ENCODE measurements around the gene TAF9B. TPM values are rescaled to one million over a fixed set of nuclear protein-coding genes. Genes with fewer than 3 reads are reported as not detected.
"Not testable (repeated sequence)": the region's sequence is repeated elsewhere in the genome, so short reads cannot be mapped to it uniquely, and the experiment has no call there.

Gene TAF9B
- polyA plus RNA-seq, 1 donor (not counting 4 experiments of a cell fraction or from before 2014, with no cell fraction given): 20.4 TPM

- FAIRE-seq: no peak
- TF ChIP-seq EZH2 (IDR thresholded peaks at IDR 0.05; ENCODE audit: low read length): no peak
- H2AFZ ChIP-seq (ENCODE audit: control insufficient read depth, low read length): no peak overlapping the region
- no peak overlapping the region for H3K9ac ChIP-seq (ENCODE audit: control insufficient read depth, extremely low read depth, insufficient read depth, low read length)
- no peak overlapping the region for H3K27ac ChIP-seq (ENCODE audit: control insufficient read depth, insufficient read depth, low read length)
- peaks cover 11% of the 10 kb centered on the region for H3K4me1 ChIP-seq (ENCODE audit: control insufficient read depth, extremely low read depth, insufficient read depth, low read length)
- no peak for DNase-seq (ENCODE audit: low read depth, low spot score)
- H3K9me1 ChIP-seq (ENCODE audit: control insufficient read depth, extremely low read depth, insufficient read depth, low read length): no peaks in the 10 kb centered on the region
- H3K79me2 ChIP-seq (ENCODE audit: control insufficient read depth, insufficient read depth, low read length): peaks cover 31% of the 10 kb centered on the region
- H3K4me3 ChIP-seq (ENCODE audit: control insufficient read depth in 2 of 3, extremely low read depth in 1 of 3, insufficient read depth in 2 of 3, low read depth in 1 of 3, low read length in 3 of 3): no peak overlapping the region
- peaks cover 7% of the 10 kb centered on the region for H4K20me1 ChIP-seq (ENCODE audit: control insufficient read depth, extremely low read depth, insufficient read depth, low read length)
- no peaks in the 10 kb centered on the region for H3K9me3 ChIP-seq (ENCODE audit: control insufficient read depth, low read depth, low read length)
- no peaks in the 10 kb centered on the region for H3K36me3 ChIP-seq (ENCODE audit: control insufficient read depth in 2 of 2, extremely low read depth in 1 of 2, insufficient read depth in 2 of 2, low read length in 2 of 2)
- dilution Hi-C loops (cut with MboI; ENCODE audit: extremely low pct_ligation_motif_present, low sequenced_read_pairs): no loop called here
- no peaks in the 10 kb centered on the region for H3K27me3 ChIP-seq (ENCODE audit: control insufficient read depth, extremely low read depth, insufficient read depth, low read length)
- H3K4me2 ChIP-seq (ENCODE audit: control insufficient read depth, extremely low read depth, insufficient read depth, low read depth, low read length): no peak overlapping the region
Measured at GRCh38 chrX:78102091-78102490, 37.4 kb downstream of the TAF9B start.

- Histone ChIP-seq H3K36me3 (ENCODE audit: control insufficient read depth in 2 of 2, extremely low read depth in 1 of 2, insufficient read depth in 2 of 2, low read length in 2 of 2) (no peaks in the 10 kb centered on the region), H3K9ac (ENCODE audit: control insufficient read depth, extremely low read depth, insufficient read depth, low read length) (no peak overlapping the region), H2AFZ (ENCODE audit: control insufficient read depth, low read length) (no peak overlapping the region), H4K20me1 (ENCODE audit: control insufficient read depth, extremely low read depth, insufficient read depth, low read length) (no peaks in the 10 kb centered on the region), H3K4me1 (ENCODE audit: control insufficient read depth, extremely low read depth, insufficient read depth, low read length) (no peaks in the 10 kb centered on the region), H3K4me2 (ENCODE audit: control insufficient read depth, extremely low read depth, insufficient read depth, low read depth, low read length) (no peak overlapping the region), H3K9me1 (ENCODE audit: control insufficient read depth, extremely low read depth, insufficient read depth, low read length) (no peaks in the 10 kb centered on the region), H3K79me2 (ENCODE audit: control insufficient read depth, insufficient read depth, low read length) (no peaks in the 10 kb centered on the region), H3K27me3 (ENCODE audit: control insufficient read depth, extremely low read depth, insufficient read depth, low read length) (no peaks in the 10 kb centered on the region), H3K27ac (ENCODE audit: control insufficient read depth, insufficient read depth, low read length) (no peak overlapping the region), H3K9me3 (ENCODE audit: control insufficient read depth, low read depth, low read length) (no peaks in the 10 kb centered on the region), H3K4me3 (ENCODE audit: control insufficient read depth in 2 of 3, extremely low read depth in 1 of 3, insufficient read depth in 2 of 3, low read depth in 1 of 3, low read length in 3 of 3) (no peak overlapping the region)
- DNase-seq (ENCODE audit: low read depth, low spot score) (no peak), FAIRE-seq (no peak)
- no peak for TF ChIP-seq CTCF (optimal IDR thresholded peaks at IDR 0.05 in 1 of 3, IDR thresholded peaks at IDR 0.05 in 1 of 3, conservative IDR thresholded peaks at IDR 0.05 in 1 of 3; ENCODE audit: extremely low read depth in 1 of 3, insufficient read depth in 2 of 3, low read length in 3 of 3)
- TF ChIP-seq EZH2 (IDR thresholded peaks at IDR 0.05; ENCODE audit: low read length): no peak
- dilution Hi-C loops (cut with MboI; ENCODE audit: extremely low pct_ligation_motif_present, low sequenced_read_pairs): no loop called here
Measured at GRCh38 chrX:78098108-78098507, 41.3 kb downstream of the TAF9B start.

GRCh38 chrX:78092296-78092695 lies 47.2 kb downstream of the TAF9B start:
- Histone ChIP-seq H4K20me1 (ENCODE audit: control insufficient read depth, extremely low read depth, insufficient read depth, low read length) (no peaks in the 10 kb centered on the region), H3K4me1 (ENCODE audit: control insufficient read depth, extremely low read depth, insufficient read depth, low read length) (peaks cover 3% of the 10 kb centered on the region), H3K4me2 (ENCODE audit: control insufficient read depth, extremely low read depth, insufficient read depth, low read depth, low read length) (peak overlapping the region; percentile 16), H3K27ac (ENCODE audit: control insufficient read depth, insufficient read depth, low read length) (no peak overlapping the region), H2AFZ (ENCODE audit: control insufficient read depth, low read length) (no peak overlapping the region), H3K4me3 (ENCODE audit: control insufficient read depth in 2 of 3, extremely low read depth in 1 of 3, insufficient read depth in 2 of 3, low read depth in 1 of 3, low read length in 3 of 3) (no peak overlapping the region), H3K9ac (ENCODE audit: control insufficient read depth, extremely low read depth, insufficient read depth, low read length) (no peak overlapping the region), H3K9me1 (ENCODE audit: control insufficient read depth, extremely low read depth, insufficient read depth, low read length) (no peaks in the 10 kb centered on the region), H3K27me3 (ENCODE audit: control insufficient read depth, extremely low read depth, insufficient read depth, low read length) (no peaks in the 10 kb centered on the region), H3K9me3 (ENCODE audit: control insufficient read depth, low read depth, low read length) (no peaks in the 10 kb centered on the region), H3K79me2 (ENCODE audit: control insufficient read depth, insufficient read depth, low read length) (no peaks in the 10 kb centered on the region), H3K36me3 (ENCODE audit: control insufficient read depth in 2 of 2, extremely low read depth in 1 of 2, insufficient read depth in 2 of 2, low read length in 2 of 2) (no peaks in the 10 kb centered on the region)
- TF ChIP-seq EZH2 (IDR thresholded peaks at IDR 0.05; ENCODE audit: low read length) (no peak), CTCF (optimal IDR thresholded peaks at IDR 0.05 in 1 of 3, IDR thresholded peaks at IDR 0.05 in 1 of 3, conservative IDR thresholded peaks at IDR 0.05 in 1 of 3; ENCODE audit: extremely low read depth in 1 of 3, insufficient read depth in 2 of 3, low read length in 3 of 3) (peak; percentile 44 to 59 (median 49))
- DNase-seq (ENCODE audit: low read depth, low spot score) (peak; percentile 70), FAIRE-seq (peak; percentile 23)
- dilution Hi-C loops (cut with MboI; ENCODE audit: extremely low pct_ligation_motif_present, low sequenced_read_pairs): no loop called here

- H3K36me3 ChIP-seq (ENCODE audit: control insufficient read depth in 2 of 2, extremely low read depth in 1 of 2, insufficient read depth in 2 of 2, low read length in 2 of 2); H3K27me3 ChIP-seq (ENCODE audit: control insufficient read depth, extremely low read depth, insufficient read depth, low read length); H3K4me2 ChIP-seq (ENCODE audit: control insufficient read depth, extremely low read depth, insufficient read depth, low read depth, low read length); H3K9me3 ChIP-seq (ENCODE audit: control insufficient read depth, low read depth, low read length); H3K4me3 ChIP-seq (ENCODE audit: control insufficient read depth in 2 of 3, extremely low read depth in 1 of 3, insufficient read depth in 2 of 3, low read depth in 1 of 3, low read length in 3 of 3); H2AFZ ChIP-seq (ENCODE audit: control insufficient read depth, low read length); H3K9ac ChIP-seq (ENCODE audit: control insufficient read depth, extremely low read depth, insufficient read depth, low read length); H4K20me1 ChIP-seq (ENCODE audit: control insufficient read depth, extremely low read depth, insufficient read depth, low read length); DNase-seq (ENCODE audit: low read depth, low spot score); dilution Hi-C loops (cut with MboI; ENCODE audit: extremely low pct_ligation_motif_present, low sequenced_read_pairs); H3K4me1 ChIP-seq (ENCODE audit: control insufficient read depth, extremely low read depth, insufficient read depth, low read length); FAIRE-seq; H3K9me1 ChIP-seq (ENCODE audit: control insufficient read depth, extremely low read depth, insufficient read depth, low read length); H3K79me2 ChIP-seq (ENCODE audit: control insufficient read depth, insufficient read depth, low read length); H3K27ac ChIP-seq (ENCODE audit: control insufficient read depth, insufficient read depth, low read length): not testable (repeated sequence)
Measured at GRCh38 chrX:78081413-78081812, 58.0 kb downstream of the TAF9B start.

Data from keratinocyte (primary cell).